HCT116 (cell line): Measurements from ENCODE around the gene TYW1. TPM values are rescaled to one million over a fixed set of nuclear protein-coding genes. Genes with fewer than 3 reads are reported as not detected.
"Not testable (repeated sequence)": the region's sequence is repeated elsewhere in the genome, so short reads cannot be mapped to it uniquely, and the experiment has no call there.

Experiments
- ATAC-seq: fragments of 200-7000 bp; cut with Tn5 transposase; 2 replicates; pipeline ENCODE4 v1.9.1; 2020; ENCODE audit warnings: mild to moderate bottlenecking, moderate library complexity
- BruUV-seq: library from RNA; stranded (reverse); fragments of 400-500 nt; replicated peaks from 2 replicates; lab custom pipeline; 2021; lab: Mats Ljungman, UMichigan
- CTCF ChIA-PET: fragments of 300-600 bp; sonication (Branson Sonifier 250); formaldehyde crosslinking; loops from one replicate; lab custom pipeline; 2021; ENCODE audit warnings: antibody characterized with exemption; lab: Charles Lee
- POLR2A ChIA-PET: fragments of 300-600, 350-600 bp; sonication (Branson Sonifier 250); formaldehyde crosslinking; loops from one replicate; lab custom pipeline; 2021; ENCODE audit warnings: antibody characterized with exemption; lab: Charles Lee
- RAD21 ChIA-PET, 2 experiments: fragments of 300-600 bp; sonication (Branson Sonifier 250); formaldehyde crosslinking; loops; one replicate each; lab custom pipeline; 2023; ENCODE audit warnings: low total read pairs in 2 of 2; ENCODE audit not compliant: uncharacterized antibody in 2 of 2, unreplicated experiment in 2 of 2, low non-redundant PET in 1 of 2; lab: Charles Lee
- DNase-seq: peaks from one replicate; pipeline ENCODE4 v3.0.0-alpha.2; 2010; ENCODE audit warnings: low read depth, low spot score
- H2AFZ ChIP-seq: fragments of 200-600 bp; shearing (Covaris generic), sonication (generic); 2 replicates; pipeline ENCODE4 v1.6.1; 2017; ENCODE audit warnings: low read depth, mixed run types, mixed read lengths, antibody characterized with exemption, low read length; ENCODE audit not compliant: poor library complexity, severe bottlenecking
- H3K27ac ChIP-seq: 2 replicates; pipeline ENCODE4 v1.5.1; 2012; ENCODE audit warnings: low read depth, low read length
- H3K27me3 ChIP-seq: fragments of 200-600 bp; sonication (generic); 2 replicates; pipeline ENCODE4 v1.6.1; 2016; ENCODE audit warnings: mixed run types, low read length, mixed read lengths; ENCODE audit not compliant: insufficient read depth
- H3K36me3 ChIP-seq, 2 experiments: fragments of 200-500 bp in 1 of 2; fragments of 200-600 bp in 1 of 2; sonication (Bioruptor generic) in 1 of 2; sonication (generic) in 1 of 2; 2 replicates each; pipeline versions ENCODE4 v1.5.1 to v1.6.1; 2014 to 2016; ENCODE audit warnings: low read length in 2 of 2, inconsistent platforms in 1 of 2, mixed read lengths in 1 of 2, mixed run types in 1 of 2; ENCODE audit not compliant: insufficient read depth in 2 of 2, control insufficient read depth in 1 of 2
- H3K4me1 ChIP-seq, 2 experiments: fragments of 200-600 bp in 1 of 2; sonication (generic) in 1 of 2; 2 replicates each; pipeline versions ENCODE4 v1.5.1 to v1.6.1; 2012 to 2017; ENCODE audit warnings: low read length in 2 of 2, inconsistent platforms in 1 of 2, mild to moderate bottlenecking in 1 of 2, mixed read lengths in 1 of 2, mixed run types in 1 of 2, moderate library complexity in 1 of 2; ENCODE audit not compliant: insufficient read depth in 2 of 2, control insufficient read depth in 1 of 2
- H3K4me2 ChIP-seq: fragments of 200-600 bp; sonication (generic); 2 replicates; pipeline ENCODE4 v1.6.1; 2017; ENCODE audit warnings: mixed run types, low read length, mixed read lengths
- H3K4me3 ChIP-seq, 2 experiments: fragments of 200-600 bp in 1 of 2; sonication (generic) in 1 of 2; replicated peaks in 1 of 2; 2 replicates each; pipeline ENCODE4 v1.5.1; 2011 to 2016; ENCODE audit warnings: low read length in 2 of 2, control low read depth in 1 of 2, low read depth in 1 of 2, mild to moderate bottlenecking in 1 of 2, mixed read lengths in 1 of 2, mixed run types in 1 of 2
- H3K79me2 ChIP-seq: fragments of 200-600 bp; sonication (generic); 2 replicates; pipeline ENCODE4 v1.6.1; 2017; ENCODE audit warnings: mild to moderate bottlenecking, mixed run types, low read length, moderate library complexity, mixed read lengths; ENCODE audit not compliant: insufficient read depth
- H3K9ac ChIP-seq: fragments of 200-600 bp; sonication (generic); 2 replicates; pipeline ENCODE4 v1.6.1; 2016; ENCODE audit warnings: low read length, mixed read lengths
- H3K9me2 ChIP-seq: fragments of 200-600 bp; sonication (generic), shearing (Covaris generic); 2 replicates; pipeline ENCODE4 v1.6.1; 2017; ENCODE audit warnings: mixed run types, mild to moderate bottlenecking, moderate library complexity; ENCODE audit not compliant: insufficient read depth
- H3K9me3 ChIP-seq, 2 experiments: fragments of 200-500 bp in 1 of 2; fragments of 200-600 bp in 1 of 2; sonication (Bioruptor generic) in 1 of 2; sonication (generic) in 1 of 2; 2 replicates each; pipeline ENCODE4 v1.6.1; 2014 to 2017; ENCODE audit warnings: low read length in 2 of 2, mixed read lengths in 2 of 2, inconsistent platforms in 1 of 2, low read depth in 1 of 2, mild to moderate bottlenecking in 1 of 2, mixed run types in 1 of 2, moderate library complexity in 1 of 2; ENCODE audit not compliant: control insufficient read depth in 1 of 2, insufficient read depth in 1 of 2
- H4K20me1 ChIP-seq: fragments of 200-600 bp; sonication (generic), shearing (Covaris generic); 2 replicates; pipeline ENCODE4 v1.6.1; 2017; ENCODE audit warnings: mixed run types, mild to moderate bottlenecking, moderate library complexity; ENCODE audit not compliant: insufficient read depth
- intact Hi-C: fragments of 100-400 bp; cut with micrococcal nuclease; formaldehyde crosslinking; loops from 2 replicates; pipeline ENCODE4 v1.10.0; 2022
- total RNA-seq: library from RNA; stranded (reverse); gene quantifications from one replicate; pipeline ENCODE4 v1.2.1, GENCODE V29; 2021; ENCODE audit not compliant: unreplicated experiment

TYW1 gene
- total RNA-seq, 1 experiment from 2014 or later = 16.6 TPM

GRCh38 chr7:67141001-67141400 lies 144.4 kb downstream of the TYW1 start:
- H3K4me1 ChIP-seq, RAD21 ChIA-PET, CTCF ChIA-PET, H3K27me3 ChIP-seq, H3K79me2 ChIP-seq, H3K4me2 ChIP-seq, H3K4me3 ChIP-seq, intact Hi-C loops, H3K27ac ChIP-seq, ATAC-seq, POLR2A ChIA-PET, BruUV-seq, H2AFZ ChIP-seq, H3K9ac ChIP-seq, H3K9me2 ChIP-seq, H4K20me1 ChIP-seq, H3K9me3 ChIP-seq, H3K36me3 ChIP-seq, DNase-seq: not testable (repeated sequence)

DNA sequence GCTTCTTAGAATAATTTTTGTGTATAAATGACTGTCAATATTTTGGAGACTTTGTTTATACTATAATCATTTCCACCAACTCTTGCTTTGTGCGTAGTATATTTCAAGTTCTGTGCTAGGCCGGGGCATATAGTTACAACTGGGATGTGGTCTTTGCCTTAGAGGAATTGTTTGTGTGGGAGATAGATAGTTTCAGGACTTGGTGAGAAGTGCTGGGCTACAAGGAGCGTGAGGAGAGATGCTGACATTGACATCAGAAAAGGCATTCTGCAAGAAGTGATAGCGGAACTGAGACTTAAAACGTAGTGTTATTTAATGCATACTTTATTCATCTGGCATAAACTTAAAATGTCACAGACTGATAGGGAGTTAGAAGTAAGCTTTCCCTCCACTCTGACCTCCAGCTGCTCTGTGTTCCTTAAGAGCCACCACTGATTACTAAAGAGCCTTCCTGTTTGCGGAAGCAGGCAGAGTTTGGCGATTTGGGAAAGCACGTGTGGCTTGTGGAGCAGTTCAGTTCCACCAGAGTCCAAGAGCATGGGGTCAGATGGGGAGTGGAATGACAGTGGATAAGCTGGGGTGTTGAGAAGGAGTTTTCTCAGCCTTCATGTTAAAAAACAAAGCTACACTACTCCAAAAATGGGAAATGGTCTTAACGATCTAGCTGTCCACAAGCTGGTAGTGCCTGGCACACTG lies 146.6 kb downstream of the TYW1 start:
- H3K9me3 ChIP-seq, POLR2A ChIA-PET, H3K4me2 ChIP-seq, H3K27me3 ChIP-seq, BruUV-seq, H3K36me3 ChIP-seq, intact Hi-C loops, H2AFZ ChIP-seq, CTCF ChIA-PET, H3K4me3 ChIP-seq, RAD21 ChIA-PET, H3K9me2 ChIP-seq, H4K20me1 ChIP-seq, DNase-seq, H3K79me2 ChIP-seq, H3K9ac ChIP-seq, H3K4me1 ChIP-seq, H3K27ac ChIP-seq, ATAC-seq: not testable (repeated sequence)

- H3K9ac ChIP-seq, H3K9me2 ChIP-seq, DNase-seq, intact Hi-C loops, RAD21 ChIA-PET, H3K79me2 ChIP-seq, H4K20me1 ChIP-seq, POLR2A ChIA-PET, H2AFZ ChIP-seq, H3K4me3 ChIP-seq, H3K4me1 ChIP-seq, H3K27me3 ChIP-seq, H3K9me3 ChIP-seq, H3K4me2 ChIP-seq, BruUV-seq, H3K27ac ChIP-seq, CTCF ChIA-PET, H3K36me3 ChIP-seq, ATAC-seq: not testable (repeated sequence)
Observed at GRCh38 chr7:67145581-67146193, 149.1 kb downstream of the TYW1 start.

GRCh38 chr7:67149131-67149530 lies 152.5 kb downstream of the TYW1 start:
- H3K27ac ChIP-seq, BruUV-seq, RAD21 ChIA-PET, H3K4me2 ChIP-seq, POLR2A ChIA-PET, H3K4me3 ChIP-seq, CTCF ChIA-PET, DNase-seq, intact Hi-C loops, H3K9me3 ChIP-seq, ATAC-seq, H3K79me2 ChIP-seq, H3K36me3 ChIP-seq, H2AFZ ChIP-seq, H3K27me3 ChIP-seq, H3K9ac ChIP-seq, H3K4me1 ChIP-seq, H4K20me1 ChIP-seq, H3K9me2 ChIP-seq: not testable (repeated sequence)
